ENCODE data around the gene GAS2.

GRCh38 chr11:22635689-22636088 is 30.7 kb upstream of the GAS2 start:
- TF ChIP-seq CTCF (IDR thresholded peaks at IDR 0.05) (no peak), POLR2A (IDR thresholded peaks at IDR 0.05) (no peak)

Data from right lobe of liver (tissue), 4 donors.